HepG2 (cell line): ENCODE measurements around the gene ETF1. TPM values are rescaled to one million over a fixed set of nuclear protein-coding genes. Genes with fewer than 3 reads are reported as not detected.

Experiments used
- ATAC-seq: fragments of 200-7000 bp; cut with Tn5 transposase; 3 replicates; pipeline ENCODE4 v1.9.1; 2020; ENCODE audit warnings: mild to moderate bottlenecking, moderate library complexity
- BruUV-seq: library from RNA; stranded (reverse); fragments of 400-500 nt; replicated peaks from 2 replicates; lab custom pipeline; 2021; lab: Mats Ljungman, UMichigan
- CTCF ChIA-PET: fragments of 300-600 bp; formaldehyde crosslinking; extraction: SDS; loops from one replicate; lab custom pipeline; 2021; ENCODE audit warnings: low total read pairs, inconsistent platforms, low intra/inter-chr PET ratio; lab: Yijun Ruan, JAX
- POLR2A ChIA-PET: fragments of 350-600 bp; sonication (Branson Sonifier 250); formaldehyde crosslinking; loops from one replicate; lab custom pipeline; 2020; ENCODE audit warnings: antibody characterized with exemption, inconsistent platforms; lab: Yijun Ruan, JAX
- DNase-seq: peaks from one replicate; pipeline ENCODE4 v3.0.0-alpha.2; 2015; ENCODE audit warnings: low spot score
- FAIRE-seq: peaks from 3 replicates; lab custom pipeline; 2011; peaks lifted over from hg19 to GRCh38; lab: Jason Lieb, UNC
- H2AFZ ChIP-seq: one replicate; pipeline ENCODE4 v1.6.1; 2011; ENCODE audit warnings: low read length, inconsistent platforms
- H3K27ac ChIP-seq: fragments of 300-600 bp; 3 replicates; pipeline ENCODE4 v1.8.0; 2011; ENCODE audit warnings: mixed run types, mild to moderate bottlenecking, mixed read lengths, low read length, inconsistent platforms; ENCODE audit not compliant: insufficient read depth; ENCODE audit errors: extremely low read length
- H3K27me3 ChIP-seq, 2 experiments: fragments of 200-600 bp in 1 of 2; 2 replicates in 1 of 2; 3 replicates in 1 of 2; pipeline versions ENCODE4 v1.6.0 to v1.8.0; 2011; ENCODE audit warnings: low read length in 2 of 2, mild to moderate bottlenecking in 2 of 2, moderate library complexity in 2 of 2, inconsistent platforms in 1 of 2; ENCODE audit not compliant: insufficient read depth in 2 of 2, control insufficient read depth in 1 of 2
- H3K36me3 ChIP-seq, 2 experiments: fragments of 200-600 bp in 1 of 2; replicated peaks in 1 of 2; 2 replicates in 1 of 2; 3 replicates in 1 of 2; pipeline versions ENCODE4 v1.5.1 to v1.8.0; 2011; ENCODE audit warnings: low read length in 2 of 2, inconsistent platforms in 1 of 2; ENCODE audit not compliant: insufficient read depth in 2 of 2, control insufficient read depth in 1 of 2
- H3K4me1 ChIP-seq: 2 replicates; pipeline ENCODE4 v1.5.1; 2012; ENCODE audit warnings: low read length, inconsistent platforms; ENCODE audit not compliant: insufficient read depth
- H3K4me2 ChIP-seq: 2 replicates; pipeline ENCODE4 v1.6.0; 2011; ENCODE audit warnings: low read depth, low read length, inconsistent platforms
- H3K4me3 ChIP-seq, 3 experiments: fragments of 200-600 bp in 1 of 3; sonication (generic), shearing (Covaris generic) in 1 of 3; replicated peaks in 1 of 3; 2 replicates each; pipeline ENCODE4 v1.5.1; 2011 to 2016; ENCODE audit warnings: low read length in 3 of 3, inconsistent platforms in 2 of 3, low read depth in 2 of 3, mild to moderate bottlenecking in 2 of 3, control low read depth in 1 of 3, mixed read lengths in 1 of 3; ENCODE audit not compliant: insufficient read depth in 1 of 3
- H3K79me2 ChIP-seq: one replicate; pipeline ENCODE4 v1.6.1; 2011; ENCODE audit warnings: low read length, inconsistent platforms; ENCODE audit not compliant: insufficient read depth
- H3K9ac ChIP-seq: 2 replicates; pipeline ENCODE4 v1.6.0; 2011; ENCODE audit warnings: mild to moderate bottlenecking, low read depth, low read length, inconsistent platforms; ENCODE audit not compliant: insufficient read depth
- H3K9me3 ChIP-seq: 2 replicates; pipeline ENCODE4 v1.5.1; 2012; ENCODE audit warnings: mild to moderate bottlenecking, low read length
- H4K20me1 ChIP-seq: 2 replicates; pipeline ENCODE4 v1.6.0; 2011; ENCODE audit warnings: inconsistent platforms, mild to moderate bottlenecking, low read length, moderate library complexity; ENCODE audit not compliant: insufficient read depth
- ARID2 ChIP-seq: sonication (generic); formaldehyde crosslinking; IDR thresholded peaks from 2 replicates; pipeline ENCODE4 v1.8.1; 2022; ENCODE audit warnings: mild to moderate bottlenecking, missing genetic modification reagents, borderline replicate concordance
- ATRX ChIP-seq: sonication (generic); formaldehyde crosslinking; IDR thresholded peaks from 2 replicates; pipeline ENCODE4 v1.4.0; 2020; ENCODE audit warnings: missing genetic modification reagents, borderline replicate concordance
- BATF2 ChIP-seq: sonication (generic); formaldehyde crosslinking; IDR thresholded peaks from 2 replicates; pipeline ENCODE4 v1.8.0; 2022; ENCODE audit warnings: mild to moderate bottlenecking, missing genetic modification reagents, moderate library complexity
- BCL6 ChIP-seq: IDR thresholded peaks from 2 replicates; pipeline ENCODE4 v1.6.1; 2016; ENCODE audit warnings: missing genetic modification reagents, missing compliant biosample characterization
- CEBPB ChIP-seq: IDR thresholded peaks from 2 replicates; pipeline ENCODE4 v1.6.1; 2011; ENCODE audit warnings: low read depth, low read length, improper control_type of control experiment, borderline replicate concordance
- EEA1 ChIP-seq: sonication (generic); formaldehyde crosslinking; IDR thresholded peaks from 2 replicates; pipeline ENCODE4 v1.5.1; 2020; ENCODE audit warnings: mild to moderate bottlenecking, missing genetic modification reagents, borderline replicate concordance
- HDAC2 ChIP-seq: sonication (generic); formaldehyde crosslinking; IDR thresholded peaks from 2 replicates; pipeline ENCODE4 v1.4.0; 2020; ENCODE audit warnings: missing genetic modification reagents
- KMT2A ChIP-seq: sonication (generic); formaldehyde crosslinking; IDR thresholded peaks from 2 replicates; pipeline ENCODE4 v1.4.0; 2020; ENCODE audit warnings: missing genetic modification reagents
- MEIS1 ChIP-seq: sonication (generic); formaldehyde crosslinking; IDR thresholded peaks from 2 replicates; pipeline ENCODE4 v1.9.0; 2021; ENCODE audit warnings: mild to moderate bottlenecking, missing genetic modification reagents, moderate library complexity, borderline replicate concordance
- PBX2 ChIP-seq: IDR thresholded peaks from 2 replicates; pipeline ENCODE4 v1.6.1; 2016; ENCODE audit warnings: control low read depth
- SKIL ChIP-seq: sonication (generic); formaldehyde crosslinking; IDR thresholded peaks from 2 replicates; pipeline ENCODE4 v1.8.0; 2022; ENCODE audit warnings: missing genetic modification reagents, mild to moderate bottlenecking, moderate library complexity, borderline replicate concordance
- TBP ChIP-seq: sonication (generic); formaldehyde crosslinking; IDR thresholded peaks from 2 replicates; pipeline ENCODE4 v1.5.0; 2020; ENCODE audit warnings: missing genetic modification reagents
- TFAP4 ChIP-seq: sonication (generic); IDR thresholded peaks from 2 replicates; pipeline ENCODE4 v1.6.1; 2016; ENCODE audit warnings: low read depth, borderline replicate concordance
- TMF1 ChIP-seq: sonication (generic); formaldehyde crosslinking; IDR thresholded peaks from 2 replicates; pipeline ENCODE4 v1.8.1; 2022; ENCODE audit warnings: low read depth, missing genetic modification reagents
- ZNF274 ChIP-seq: sonication (generic); formaldehyde crosslinking; IDR thresholded peaks from 2 replicates; pipeline ENCODE4 v1.5.1; 2020; ENCODE audit warnings: mild to moderate bottlenecking, missing genetic modification reagents
- ZNF362 ChIP-seq: sonication (generic); formaldehyde crosslinking; IDR thresholded peaks from 2 replicates; pipeline ENCODE4 v1.4.0; 2020; ENCODE audit warnings: missing genetic modification reagents, mild to moderate bottlenecking, borderline replicate concordance
- ZNF383 ChIP-seq: sonication (generic); formaldehyde crosslinking; IDR thresholded peaks from 2 replicates; pipeline ENCODE4 v1.4.0; 2020; ENCODE audit warnings: missing genetic modification reagents, mild to moderate bottlenecking, borderline replicate concordance
- ZNF543 ChIP-seq: sonication (generic); formaldehyde crosslinking; IDR thresholded peaks from 2 replicates; pipeline ENCODE4 v1.4.0; 2020; ENCODE audit warnings: mild to moderate bottlenecking, missing genetic modification reagents
- WGBS: methylation state at CpG from one replicate; pipeline ENCODE4 v1.1.6; 2017; ENCODE audit warnings: low lambda C conversion rate; 5-methylcytosine and 5-hydroxymethylcytosine counted together
- in situ Hi-C: cut with HindIII; loops from 2 replicates; pipeline ENCODE4 v1.10.0; 2017; ENCODE audit warnings: low pct_unique_long_range_greater_than_20kb; ENCODE audit not compliant: extremely low pct_ligation_motif_present
- intact Hi-C: fragments of 100-400 bp; cut with micrococcal nuclease; formaldehyde crosslinking; loops from one replicate; pipeline ENCODE4 v1.10.0; 2022; ENCODE audit not compliant: unreplicated experiment
- polyA plus RNA-seq, 8 experiments: library from polyadenylated mRNA; depleted of rRNA in 3 of 8; stranded (reverse) in 7 of 8; unstranded in 1 of 8; fragments of >200 nt; fragmentation: Illumina TruSeq in 4 of 8; extraction: Trizol in 4 of 8; gene quantifications; 2 replicates each; pipeline versions ENCODE4 v1.2.1 to v1.2.3, GENCODE V29; 2011 to 2016; ENCODE audit warnings: low read depth in 4 of 8, missing spikeins in 1 of 8, mixed read lengths in 1 of 8; ENCODE audit not compliant: insufficient read depth in 1 of 8
- total RNA-seq, 5 experiments: library from RNA; depleted of rRNA; stranded (reverse); fragments of >200 nt; fragmentation: Illumina TruSeq; extraction: Trizol; gene quantifications; 2 replicates each; pipeline ENCODE4 v1.2.3, GENCODE V29; 2016; ENCODE audit warnings: low read depth in 1 of 5

ETF1 gene
- total and polyA plus RNA-seq, 2 of the 13 experiments (the other 11 are each of a cell fraction or from before 2014, with no cell fraction given): 52.1 to 184 TPM

- Histone ChIP-seq H3K9ac (peak overlapping the region; percentile 81), H4K20me1 (peaks cover 3% of the 10 kb centered on the region; the same call in 1 of the 2 replicates), H3K4me2 (peak overlapping the region; percentile 83), H3K4me3 (peak overlapping the region; percentile 61 to 78 (median 66)), H3K27ac (peak overlapping the region; percentile 95), H3K9me3 (no peaks in the 10 kb centered on the region), H3K27me3 (peaks cover 0 to 8% of the 10 kb centered on the region in 2 experiments; a peak in 3 of 5 replicates), H2AFZ (no peak overlapping the region), H3K79me2 (peaks cover 3% of the 10 kb centered on the region), H3K36me3 (peaks cover 0 to 7% of the 10 kb centered on the region in 2 experiments; a peak in 2 of 5 replicates), H3K4me1 (peaks cover 54% of the 10 kb centered on the region)
- in situ Hi-C loops (loop anchor here (5.0 kb wide), 1 partner anchor 79 kb away; the partner anchor contains the start of gene ETF1), intact Hi-C loops (loop anchor here (1.0 to 2.0 kb wide), 2 partner anchors 40 to 79 kb away; partner anchors contain the start of gene ETF1)
- ATAC-seq (peak; percentile 12), FAIRE-seq (no peak), DNase-seq (no peak)
- WGBS: 0% methylated on average over 10 of the region's 21 CpGs
- no TSS peak for BruUV-seq
- ChIA-PET CTCF (interaction anchor here (1.1 to 2.5 kb wide), 2 partner anchors 28 to 40 kb away, joined by 4 to 29 read pairs; no protein-coding TSS in a partner anchor), POLR2A (interaction anchor here (1.0 to 4.0 kb wide), 6 partner anchors 18 to 112 kb away, joined by 3 to 58 read pairs (median 6); partner anchors contain the start of gene HSPA9)
- TF ChIP-seq KMT2A (CRISPR knock-in tag) (0 out of 2 replicates have a peak, but pooled peaks have one; percentile 23), CEBPB (no peak), ATRX (CRISPR knock-in tag) (no peak), HDAC2 (CRISPR knock-in tag) (no peak), ZNF274 (CRISPR knock-in tag) (no peak), BCL6 (no peak), PBX2 (no peak), ZNF543 (CRISPR knock-in tag) (no peak), MEIS1 (CRISPR knock-in tag) (no peak), EEA1 (CRISPR knock-in tag) (0 out of 2 replicates have a peak, but pooled peaks have one; percentile 72), ZNF362 (no peak), TBP (CRISPR knock-in tag) (no peak), TMF1 (CRISPR knock-in tag) (no peak), SKIL (CRISPR knock-in tag) (no peak), ZNF383 (CRISPR knock-in tag) (0 out of 2 replicates have a peak, but pooled peaks have one; percentile 2), BATF2 (CRISPR knock-in tag) (no peak), TFAP4 (no peak), ARID2 (no peak)
Measured at GRCh38 chr5:138463419-138464007, 79.5 kb downstream of the ETF1 start.
